Heart right ventricle (tissue), 16 donors: ENCODE measurements around the gene ENTPD6. TPM values are rescaled to one million over a fixed set of nuclear protein-coding genes. Genes with fewer than 3 reads are reported as not detected.
"Not testable (repeated sequence)": the region's sequence is repeated elsewhere in the genome, so short reads cannot be mapped to it uniquely, and the experiment has no call there.

Source experiments
- ATAC-seq, 8 donors: fragments of 200-7000 bp; cut with Tn5 transposase; one replicate each; pipeline ENCODE4 v1.9.1; 2020; ENCODE audit warnings: mild to moderate bottlenecking in 8 of 8, moderate library complexity in 8 of 8, moderate number of reproducible peaks in 1 of 8
- DNase-seq, 2 donors: peaks; one replicate each; pipeline ENCODE4 v3.0.0-alpha.2; 2020
- H3K27ac ChIP-seq, 10 donors: fragments of 200-600 bp; sonication (generic) in 2 of 10; one replicate each; pipeline versions ENCODE4 v1.5.0 to v1.8.0; 2020 to 2022; ENCODE audit warnings: mild to moderate bottlenecking in 3 of 10
- H3K27me3 ChIP-seq, 7 donors: fragments of 200-600 bp; one replicate each; pipeline ENCODE4 v1.8.0; 2021 to 2022; ENCODE audit warnings: mild to moderate bottlenecking in 2 of 7
- H3K36me3 ChIP-seq, 9 donors: fragments of 200-600 bp; sonication (generic) in 1 of 9; one replicate each; pipeline versions ENCODE4 v1.5.0 to v1.8.0; 2020 to 2022; ENCODE audit warnings: mild to moderate bottlenecking in 2 of 9
- H3K4me1 ChIP-seq, 9 donors: fragments of 200-600 bp; sonication (generic) in 1 of 9; one replicate each; pipeline versions ENCODE4 v1.5.0 to v1.8.0; 2020 to 2022; ENCODE audit warnings: mild to moderate bottlenecking in 4 of 9
- H3K4me3 ChIP-seq, 10 donors: fragments of 200-600 bp; sonication (generic) in 2 of 10; one replicate each; pipeline versions ENCODE4 v1.5.0 to v1.8.0; 2020 to 2022; ENCODE audit warnings: mild to moderate bottlenecking in 7 of 10, moderate library complexity in 2 of 10
- H3K9me3 ChIP-seq, 11 donors: fragments of 200-600 bp in 10 of 11; sonication (generic) in 2 of 11; one replicate each; pipeline versions ENCODE4 v1.5.0 to v1.8.0; 2013 to 2022; ENCODE audit warnings: mild to moderate bottlenecking in 2 of 11, control low read depth in 1 of 11, moderate library complexity in 1 of 11
- CTCF ChIP-seq, 9 donors: fragments of 200-600 bp; sonication (generic) in 2 of 9; IDR thresholded peaks; one replicate each; pipeline versions ENCODE4 v1.5.0 to v1.8.0; 2021 to 2022; ENCODE audit warnings: antibody characterized with exemption in 9 of 9, mild to moderate bottlenecking in 5 of 9, moderate library complexity in 1 of 9
- WGBS, 2 donors: extraction: QIAGEN DNeasy Blood & Tissue Kit; methylation state at CpG; one replicate each; pipeline ENCODE4 v1.1.7; 2013; ENCODE audit warnings: inconsistent platforms in 1 of 2; 5-methylcytosine and 5-hydroxymethylcytosine counted together
- intact Hi-C, 10 donors: fragments of 100-400 bp; cut with DNase I; formaldehyde crosslinking; loops; one replicate each; pipeline versions ENCODE4 v1.11.1 to v1.14.2; 2022
- polyA plus RNA-seq, 2 donors: library from polyadenylated mRNA; stranded (reverse); fragments of 200-250 nt; gene quantifications; one replicate each; pipeline ENCODE4 v1.2.3, GENCODE V29; 2013
- total RNA-seq, 10 donors: library from RNA; stranded (reverse); fragmentation: NEBNext Ultra II Directional in 3 of 10; extraction: Animal tissue kit (Norgen Biotek cat#: 25700) in 3 of 10; gene quantifications; one replicate each; pipeline versions ENCODE4 v1.2.1 to v1.2.4, GENCODE V29; 2021 to 2023
- donor health status: Arrhythmogenic right ventricular cardiomyopathy.
- donor health status: ischemic (EF 13 %, LVEDD 7.1; RV severe dilation, severe dysfunction).
- donor health status: healthy with polysubstance abuse.
- donor health status: DM: no; HTN: yes; CAD: no.
- donor health status: DM: no; HTN: no; CAD: no.
- donor health status: ischemic (EF 25% LVEDD 6.9; RV normal size, moderate dysfunction).
- donor health status: ischemic (EF 25% LVEDD 5.7; RV mildly dilated, moderate dysfunction).
- donor health status: healthy.
- donor health status: DM: yes; HTN: yes; CAD: no.
- donor health status: Ischemic cardiomyopathy.
- donor health status: ischemic (EF 35%, LVEDD 5.7; RV mildly dilated, moderate dysfunction).
- donor health status: nonischemic (EF 11% LVEDD 7.7; RV severe dilation, severe dysfunction).
- donor health status: DM: yes; HTN: yes; CAD: no.
- donor health status: PGD.
- donor health status: ischemic (EF 29% LVEDD 5.4; RV normal size, mild dysfunction).
- donor health status: nonischemic (EF 23%, LVEDD 6.1; RV moderate dilation, normal function).

The ENTPD6 gene
- total and polyA plus RNA-seq, 12 donors = 54.6 to 167 (median 84.8) TPM

DNA sequence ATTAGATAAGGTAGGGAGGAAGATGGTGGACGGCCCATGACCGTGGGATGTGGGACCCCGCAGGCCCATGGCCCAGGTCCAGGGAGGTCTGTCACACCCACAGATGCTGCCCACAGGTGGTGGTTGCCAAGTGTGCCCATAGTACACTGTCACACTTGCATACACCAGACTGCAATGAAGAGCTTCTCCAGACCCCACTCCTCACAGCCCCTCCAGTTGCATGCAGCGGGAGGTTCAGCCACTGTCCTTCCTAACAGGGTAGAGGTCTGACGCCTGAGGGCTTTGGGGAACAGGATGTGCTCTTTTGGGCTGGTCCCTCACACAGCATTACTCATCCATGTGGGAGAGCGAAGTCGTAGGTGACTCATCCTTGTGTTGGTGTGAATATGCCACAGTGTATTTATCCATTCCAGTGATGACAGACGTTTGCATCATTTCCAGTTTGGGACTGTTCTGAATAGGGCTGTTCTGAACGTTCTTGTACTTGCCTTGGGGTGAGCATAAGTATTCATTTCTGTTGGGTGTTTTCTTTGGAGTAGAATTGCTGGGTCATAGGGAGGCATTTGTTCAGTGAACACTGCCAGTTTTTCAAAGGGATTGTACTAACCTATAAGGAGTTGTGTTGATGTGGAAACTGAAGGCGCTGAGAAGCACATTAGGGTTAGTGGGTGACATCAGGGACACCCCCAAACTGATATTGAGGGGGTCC lies 42.3 kb downstream of the ENTPD6 start:
- no peaks in the 10 kb centered on the region for H3K9me3 ChIP-seq
- ATAC-seq = peak; percentile 57 to 95 (median 87)
- WGBS, 2 donors = 43 to 46% methylated on average over 10 of the region's 10 CpGs
- H3K36me3 ChIP-seq = no peaks in the 10 kb centered on the region
- no peak overlapping the region for H3K4me3 ChIP-seq
- H3K4me1 ChIP-seq = peaks cover 2 to 30% (median 23%) of the 10 kb centered on the region in 9 donors
- H3K27ac ChIP-seq = peak overlapping the region in 4 of 10 donors; percentile 13 to 72 (median 44)
- H3K27me3 ChIP-seq = no peaks in the 10 kb centered on the region
- intact Hi-C loops = no loop called here
- no peak for DNase-seq
- TF ChIP-seq CTCF (IDR thresholded peaks at IDR 0.05) = no peak

DNA sequence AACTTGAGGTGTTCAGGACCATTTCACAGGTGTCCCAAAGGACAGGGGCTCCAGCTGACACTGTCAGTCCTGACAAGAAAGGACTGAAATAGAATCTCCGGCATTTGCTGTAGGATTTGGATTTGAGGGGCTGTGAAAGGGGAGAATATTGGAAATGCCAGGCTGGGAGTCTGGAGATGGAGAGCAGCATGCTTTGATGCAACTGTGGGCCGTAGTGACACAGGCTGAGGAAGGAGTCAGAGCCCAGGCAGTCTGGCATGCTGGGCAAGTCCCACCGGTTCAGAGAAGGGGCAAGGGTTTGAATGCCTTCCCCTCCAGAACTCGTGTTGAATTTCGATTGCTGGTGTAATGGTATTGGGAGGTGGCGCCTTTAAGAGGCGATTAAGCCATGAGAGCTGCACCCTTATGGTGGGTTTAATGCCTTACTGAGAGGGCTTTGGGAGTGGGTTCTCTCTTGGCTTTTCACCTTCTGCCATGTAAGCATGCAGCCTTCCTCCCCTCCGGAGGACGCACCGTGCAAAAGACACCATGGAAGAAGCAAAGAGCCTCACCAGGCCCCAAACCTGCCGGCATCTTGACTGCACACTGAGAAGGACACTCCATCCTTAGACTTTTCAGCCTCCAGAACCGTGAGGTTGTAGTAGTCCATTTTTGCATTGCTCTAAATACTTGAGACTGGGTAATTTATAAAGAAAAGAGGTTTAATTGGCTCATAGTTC lies 43.0 kb downstream of the ENTPD6 start:
- Histone ChIP-seq H3K9me3 (no peaks in the 10 kb centered on the region), H3K27me3 (no peaks in the 10 kb centered on the region), H3K4me3 (no peak overlapping the region), H3K36me3 (no peaks in the 10 kb centered on the region), H3K4me1 (peaks cover 2 to 23% (median 17%) of the 10 kb centered on the region in 9 donors), H3K27ac (peak overlapping the region in 3 of 10 donors; percentile 13 to 72 (median 70))
- intact Hi-C loops = no loop called here
- 90 to 91% methylated on average over 12 of the region's 12 CpGs for WGBS, 2 donors
- TF ChIP-seq CTCF (IDR thresholded peaks at IDR 0.05) = no peak
- ATAC-seq (no peak), DNase-seq (no peak)

- Histone ChIP-seq H3K9me3 (peaks cover 0 to 4% (median 0%) of the 10 kb centered on the region in 11 donors), H3K27ac (no peak overlapping the region), H3K4me3 (no peak overlapping the region), H3K36me3 (no peaks in the 10 kb centered on the region), H3K27me3 (no peaks in the 10 kb centered on the region), H3K4me1 (peaks cover 0 to 21% (median 13%) of the 10 kb centered on the region in 9 donors)
- ATAC-seq = no peak
- no peak for TF ChIP-seq CTCF (IDR thresholded peaks at IDR 0.05)
- WGBS, 2 donors = 83 to 87% methylated on average over 19 of the region's 19 CpGs
- intact Hi-C loops = loop anchor here in 2 of 10 donors (10.0 kb wide), 2 partner anchors 195 to 245 kb away; partner anchors contain the start of gene APMAP (in 1 of the 2)
- DNase-seq = no peak
These were observed 44.2 kb downstream of the ENTPD6 start for GRCh38 chr20:25239387-25240370.

- WGBS, 2 donors = 64 to 66% methylated on average over 9 of the region's 9 CpGs
- intact Hi-C loops = loop anchor here in 2 of 10 donors (10.0 kb wide), 2 partner anchors 196 to 246 kb away; partner anchors contain the start of gene APMAP (in 1 of the 2)
These were observed 45.5 kb downstream of the ENTPD6 start for GRCh38 chr20:25240851-25241658.

GRCh38 chr20:25241659-25241955 lies 46.1 kb downstream of the ENTPD6 start:
- ATAC-seq, H3K27me3 ChIP-seq, H3K4me3 ChIP-seq, H3K27ac ChIP-seq, H3K36me3 ChIP-seq, DNase-seq, H3K9me3 ChIP-seq: not testable (repeated sequence)
- intact Hi-C loops = loop anchor here in 2 of 10 donors (10.0 kb wide), 2 partner anchors 197 to 247 kb away; partner anchors contain the start of gene APMAP (in 1 of the 2)
- peaks cover 0 to 25% (median 15%) of the 10 kb centered on the region in 9 donors for H3K4me1 ChIP-seq
- WGBS, 2 donors = 42 to 54% methylated on average over 4 of the region's 4 CpGs

More at GRCh38 chr20:25240851-25241658, 45.5 kb downstream of the ENTPD6 start:
- H3K36me3 ChIP-seq, H3K4me3 ChIP-seq, H3K27ac ChIP-seq, H3K27me3 ChIP-seq, DNase-seq, H3K9me3 ChIP-seq, ATAC-seq: not testable (repeated sequence)
- H3K4me1 ChIP-seq = peaks cover 0 to 21% (median 13%) of the 10 kb centered on the region in 9 donors
